Measurements from ENCODE around the gene SMIM10L2A.
"Not testable (repeated sequence)": the region's sequence is repeated elsewhere in the genome, so short reads cannot be mapped to it uniquely, and the experiment has no call there.

SMIM10L2A gene

DNA sequence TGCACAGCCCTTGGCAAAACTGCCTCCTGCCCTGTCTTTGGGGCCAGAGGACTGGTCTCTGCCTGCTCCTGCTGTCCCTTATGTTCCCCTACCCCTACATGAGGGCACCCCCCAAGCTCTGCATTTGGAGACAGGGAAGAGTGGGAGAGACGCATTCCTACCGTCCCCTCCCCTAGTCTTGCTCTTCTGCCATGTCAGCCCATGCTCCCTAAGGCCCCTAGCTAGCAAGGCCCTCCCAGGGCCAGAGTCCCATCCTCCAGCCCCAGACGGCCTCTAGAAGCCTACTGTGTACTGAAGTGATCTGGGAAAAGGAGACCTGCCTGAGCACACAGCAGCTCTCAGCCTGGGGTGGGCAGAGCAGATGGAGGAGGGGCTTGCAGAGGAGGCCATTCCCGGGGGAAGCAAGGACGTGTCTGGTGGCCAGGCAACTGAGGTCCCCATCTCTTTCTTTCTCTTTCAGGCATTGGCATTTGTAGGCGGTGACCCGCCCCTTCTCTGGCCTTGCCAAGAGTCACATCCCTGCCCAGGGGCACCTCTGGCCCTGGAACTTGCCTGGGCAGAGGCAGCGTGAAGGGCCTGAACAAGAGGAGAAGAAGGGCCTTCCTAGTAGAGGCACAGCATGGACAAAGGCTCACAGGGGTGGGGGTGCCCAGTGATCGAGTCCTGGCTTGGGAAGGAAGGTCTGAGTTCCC lies 1.6 kb downstream of the SMIM10L2A start:
- DNase-seq = not testable (repeated sequence)

DNA sequence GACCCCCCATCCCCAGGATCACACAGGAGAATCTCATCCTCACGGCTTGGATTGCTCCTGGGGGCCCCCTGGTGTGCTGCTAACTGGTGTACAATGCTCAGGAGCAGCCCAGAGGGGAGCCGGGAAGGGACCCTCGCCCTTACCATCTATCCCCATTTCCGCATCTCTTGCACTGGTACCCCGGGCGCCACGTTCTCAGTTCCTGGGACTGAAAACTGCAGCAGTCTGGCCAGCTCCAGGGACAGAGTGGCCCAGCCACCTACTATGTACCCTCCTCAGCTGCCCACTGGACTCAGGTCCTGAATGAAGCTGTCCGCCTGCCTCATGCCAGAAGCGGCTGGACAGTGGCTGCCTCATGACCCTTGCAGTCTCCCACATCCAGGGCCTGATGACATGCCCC lies 2.7 kb downstream of the SMIM10L2A start:
- DNase-seq = no peak

DNA sequence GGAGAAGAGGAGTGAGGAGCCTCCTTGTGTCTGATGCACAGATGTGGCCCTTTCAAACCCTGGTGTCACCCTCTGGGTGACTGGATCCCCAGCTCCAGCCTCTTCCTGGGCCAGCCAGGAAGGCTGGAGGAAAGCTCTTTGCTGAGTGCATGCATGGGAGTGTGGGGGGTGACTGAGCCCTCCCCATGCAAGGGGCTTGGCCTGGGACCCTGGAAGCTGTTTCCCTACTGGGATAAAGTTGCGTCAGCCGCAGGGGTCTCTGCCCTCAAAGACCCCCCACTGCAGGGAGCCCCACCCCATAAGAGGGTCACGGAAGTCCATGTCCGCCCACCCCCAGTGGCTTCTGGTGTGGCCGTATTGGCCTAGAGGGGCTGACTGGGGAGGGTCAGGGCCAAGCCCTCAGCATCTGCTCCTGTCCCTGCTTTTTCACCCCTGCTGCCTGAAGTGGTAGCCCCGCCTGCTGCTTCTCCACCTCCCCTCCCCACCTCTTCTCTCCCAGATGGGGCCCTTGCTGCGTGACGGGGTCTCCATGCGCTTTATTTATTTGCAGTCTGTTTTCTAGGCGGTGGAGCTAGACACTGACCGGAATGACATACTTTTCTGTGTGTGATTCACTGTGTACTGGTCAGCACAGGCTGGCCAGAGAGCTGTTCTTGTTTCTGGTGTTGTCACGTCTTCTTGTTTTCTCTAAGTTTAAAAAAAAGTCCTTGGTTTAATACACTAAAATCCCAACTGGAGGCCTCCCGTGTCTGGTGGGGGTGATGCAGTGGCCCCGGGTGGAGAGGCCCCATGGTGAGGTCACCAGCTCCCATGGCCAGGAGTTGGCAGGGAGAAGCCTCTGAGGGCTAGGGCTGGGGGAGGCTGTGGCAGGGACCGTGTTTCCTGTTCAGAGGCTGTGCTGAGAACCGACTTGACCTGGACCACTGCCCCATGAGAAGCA lies 3.6 kb downstream of the SMIM10L2A start:
- no peak for DNase-seq

DNA sequence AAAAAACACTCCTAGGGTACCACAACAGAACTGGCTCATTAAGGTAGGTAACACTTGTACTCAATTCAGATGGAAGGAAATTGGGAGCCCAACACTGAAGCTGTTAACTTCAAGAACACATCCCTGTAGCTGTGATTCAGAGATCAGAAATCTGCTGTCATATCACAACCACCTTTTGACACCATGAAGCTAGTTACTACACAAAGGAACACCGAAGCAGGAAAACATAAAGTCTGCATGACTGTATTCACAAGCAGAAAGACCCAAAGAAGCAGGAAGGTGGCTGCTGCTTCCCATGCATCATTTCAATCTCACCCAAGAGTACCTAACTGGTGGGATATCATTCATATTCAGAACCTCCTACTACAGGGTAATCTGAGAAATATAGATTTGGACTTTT lies 7.7 kb downstream of the SMIM10L2A start:
- DNase-seq = no peak

DNA sequence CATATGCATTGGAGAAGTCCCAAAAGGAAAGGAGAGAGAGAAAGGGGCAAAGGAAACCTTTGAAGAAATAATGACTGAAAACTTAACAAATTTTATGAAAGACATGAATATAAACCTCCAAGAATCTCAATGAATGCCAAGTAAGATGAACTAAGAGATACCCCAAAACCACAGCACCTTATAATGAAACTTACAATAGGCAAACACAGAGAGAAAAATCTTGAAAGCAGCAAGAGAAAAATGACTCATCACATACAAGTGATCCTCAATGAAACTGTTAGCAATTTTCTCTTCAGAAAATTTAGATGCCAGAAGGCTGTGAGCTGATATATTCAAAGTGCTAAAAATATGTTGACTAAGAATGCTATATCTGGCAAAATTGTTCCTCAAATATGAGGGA lies 10.1 kb downstream of the SMIM10L2A start:
- DNase-seq = no peak

DNA sequence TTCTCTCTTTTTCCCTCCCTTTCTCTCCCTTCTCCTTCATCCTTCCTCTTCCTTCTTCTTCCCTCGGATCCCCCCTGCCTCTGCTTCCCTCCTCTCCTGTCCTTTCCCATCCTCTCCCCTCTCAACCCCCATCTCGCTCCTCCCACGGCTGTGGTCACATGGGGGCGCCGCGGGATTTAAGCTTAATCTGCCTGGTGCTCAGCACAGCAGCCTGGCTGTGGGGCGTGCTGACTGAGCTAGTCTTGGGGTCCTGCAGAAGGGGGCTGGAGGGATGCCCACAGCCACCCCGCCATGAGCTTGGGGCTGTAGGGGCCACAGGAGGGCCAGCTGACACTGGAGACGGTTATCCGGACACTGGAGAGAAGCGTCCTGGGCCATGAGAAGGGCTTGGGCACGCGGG lies 10.7 kb downstream of the SMIM10L2A start:
- no peak for DNase-seq

DNA sequence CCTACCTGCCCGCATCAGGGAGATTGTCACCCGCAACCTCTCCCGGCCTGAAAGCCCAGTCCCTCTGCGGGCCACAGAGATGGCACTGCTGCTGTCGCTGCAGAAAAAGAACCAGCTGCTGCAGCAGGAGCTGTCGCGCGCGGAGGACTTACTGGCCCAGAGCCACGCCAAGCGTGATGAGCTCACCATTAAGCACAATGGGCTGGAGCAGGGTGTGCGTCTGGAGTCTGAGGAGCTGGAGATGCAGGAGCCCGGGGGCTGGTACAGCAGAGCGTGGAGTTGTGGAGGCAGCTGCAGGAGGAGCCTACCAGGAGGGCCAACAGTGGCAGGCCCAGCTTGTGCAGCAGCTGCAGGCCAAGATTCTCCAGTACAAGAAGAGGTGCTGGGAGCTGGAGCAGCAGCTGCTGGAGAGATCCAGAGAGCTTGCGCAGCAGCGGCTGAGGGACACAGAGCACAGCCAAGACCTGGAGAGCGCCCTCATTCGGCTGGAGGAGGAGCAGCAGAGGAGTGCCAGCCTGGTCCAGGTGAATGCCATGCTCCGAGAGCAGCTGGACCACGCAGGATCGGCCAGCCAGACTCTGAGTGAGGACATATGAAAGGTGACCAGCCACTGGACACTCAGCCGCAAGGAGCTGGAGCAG lies 11.3 kb downstream of the SMIM10L2A start:
- no peak for DNase-seq

DNA sequence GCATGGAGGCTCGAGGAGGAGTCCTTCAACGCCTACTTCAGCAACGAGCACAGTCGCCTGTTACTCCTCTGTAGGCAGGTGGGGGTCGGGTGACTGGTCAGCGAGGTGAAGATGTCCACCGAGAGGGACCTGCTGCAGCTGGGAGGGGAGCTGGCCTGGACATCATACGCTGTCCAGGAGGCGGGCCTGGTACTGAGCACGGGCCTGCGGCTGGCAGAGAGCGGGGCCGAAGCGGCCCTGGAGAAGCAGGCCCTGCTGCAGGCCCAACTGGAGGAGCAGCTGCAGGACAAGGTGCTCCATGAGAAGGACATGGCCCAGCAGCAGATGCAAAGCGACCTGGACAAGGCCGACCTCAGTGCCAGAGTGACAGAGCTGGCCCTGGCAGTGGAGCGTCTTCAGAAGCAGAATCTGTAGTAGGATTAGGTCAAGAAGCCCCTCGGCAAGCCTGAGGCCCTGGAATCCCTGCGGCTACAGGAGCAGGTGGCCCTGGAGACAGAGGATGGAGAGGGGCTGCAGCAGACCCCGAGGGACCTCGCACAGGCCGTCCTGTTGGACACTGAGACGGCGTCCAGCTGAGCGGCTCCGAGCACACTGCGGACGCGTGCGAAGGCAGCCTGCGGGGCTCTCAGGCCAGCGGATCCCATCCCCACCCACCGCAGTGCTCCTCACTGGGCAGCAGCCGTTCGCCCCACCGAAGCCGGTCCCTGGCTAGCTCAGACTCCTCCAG lies 11.9 kb downstream of the SMIM10L2A start:
- no peak for DNase-seq

DNA sequence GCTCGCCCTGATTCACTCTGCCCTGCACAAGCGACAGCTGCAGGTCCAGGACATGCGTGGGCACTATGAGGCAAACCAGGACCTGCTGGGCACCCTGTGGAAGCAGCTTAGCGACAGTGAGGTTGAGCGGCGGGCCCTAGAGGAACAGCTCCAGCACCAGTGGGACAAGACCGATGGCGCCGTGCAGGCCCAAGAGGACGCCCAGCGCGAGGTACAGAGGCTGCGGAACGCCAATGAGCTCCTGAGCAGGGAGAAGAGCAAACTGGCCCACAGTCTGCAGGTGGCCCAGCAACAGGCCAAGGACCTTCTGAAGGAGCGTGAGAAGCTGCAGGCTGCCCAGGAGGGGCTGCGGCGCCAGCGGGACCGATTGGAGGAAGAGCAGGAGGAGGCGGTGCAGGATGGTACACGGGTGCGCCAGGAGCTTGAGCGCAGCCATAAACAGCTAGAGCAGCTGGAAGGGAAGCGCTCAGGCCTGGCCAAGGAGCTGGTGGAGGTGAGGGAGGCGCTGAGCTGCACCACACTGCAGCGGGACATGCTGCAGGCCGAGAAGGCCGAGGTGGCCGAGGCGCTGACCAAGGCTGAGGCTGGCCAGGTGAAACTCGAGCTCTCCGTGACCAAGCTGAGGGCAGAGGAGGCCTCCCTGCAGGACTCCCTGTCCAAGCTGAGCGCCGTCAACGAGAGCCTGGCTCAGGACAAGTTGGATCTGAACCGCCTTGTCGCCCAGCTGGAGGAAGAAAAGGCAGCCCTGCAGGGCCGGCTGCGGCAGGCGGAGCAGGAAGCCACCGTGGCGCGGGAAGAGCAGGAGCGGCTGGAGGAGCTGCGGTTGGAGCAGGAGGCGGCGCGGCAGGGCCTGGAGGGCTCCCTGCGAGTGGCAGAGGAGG lies 12.8 kb downstream of the SMIM10L2A start:
- DNase-seq = no peak

DNA sequence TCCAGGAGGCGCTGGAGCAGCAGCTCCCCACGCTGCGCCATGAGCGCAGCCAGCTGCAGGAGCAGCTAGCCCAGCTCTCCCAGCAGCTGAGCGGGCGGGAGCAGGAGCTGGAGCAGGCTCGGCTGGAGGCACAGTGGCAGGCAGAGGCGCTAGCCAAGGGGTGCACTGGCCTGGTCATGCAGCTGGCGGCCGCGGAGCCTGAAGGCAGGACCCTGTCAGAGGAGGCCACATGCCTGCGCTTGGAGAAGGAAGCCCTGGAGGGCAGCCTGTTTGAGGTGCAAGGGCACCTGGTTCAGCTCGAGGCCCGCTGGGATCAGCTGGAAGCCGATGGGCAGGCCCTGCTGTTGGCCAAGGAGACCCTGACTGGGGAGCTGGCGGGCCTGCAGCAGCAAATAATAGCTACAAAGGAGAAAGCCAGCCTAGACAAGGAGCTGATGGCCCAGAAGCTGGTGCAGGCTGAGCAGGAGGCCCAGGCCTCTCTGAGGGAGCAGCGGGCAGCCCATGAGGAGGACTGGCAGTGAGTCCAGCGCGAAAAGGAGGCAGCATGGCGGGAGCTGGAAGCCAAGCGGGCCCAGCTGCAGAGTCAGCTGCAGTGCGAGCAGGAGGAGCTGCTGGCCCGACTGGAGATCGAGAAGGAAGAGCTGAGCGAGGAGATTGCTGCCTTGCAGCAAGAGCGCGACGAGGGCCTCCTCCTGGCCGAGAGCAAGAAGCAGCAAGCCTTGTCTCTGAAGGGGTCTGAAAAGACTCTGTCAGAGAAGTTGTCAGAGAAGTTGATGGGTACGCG lies 13.6 kb downstream of the SMIM10L2A start:
- no peak for DNase-seq

DNA sequence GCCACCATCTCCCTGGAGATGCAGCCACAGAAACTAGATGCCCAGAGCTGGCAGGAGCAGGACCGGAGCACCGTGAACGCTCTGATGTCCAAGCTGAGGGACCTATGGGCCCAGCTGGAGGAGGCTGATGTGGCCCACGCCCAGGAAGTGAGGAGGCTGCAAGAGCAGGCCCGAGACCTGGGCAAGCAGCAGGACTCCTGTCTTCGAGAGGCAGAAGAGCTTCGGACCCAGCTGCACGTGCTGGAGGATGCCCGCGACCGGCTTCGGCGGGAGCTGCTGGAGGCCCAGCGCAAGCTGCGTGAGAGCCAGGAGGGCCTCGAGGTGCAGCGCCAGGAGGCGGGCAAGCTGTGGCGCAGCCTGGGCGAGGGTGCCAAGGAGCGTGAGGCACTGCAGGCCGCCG lies 14.2 kb downstream of the SMIM10L2A start:
- DNase-seq = no peak

DNA sequence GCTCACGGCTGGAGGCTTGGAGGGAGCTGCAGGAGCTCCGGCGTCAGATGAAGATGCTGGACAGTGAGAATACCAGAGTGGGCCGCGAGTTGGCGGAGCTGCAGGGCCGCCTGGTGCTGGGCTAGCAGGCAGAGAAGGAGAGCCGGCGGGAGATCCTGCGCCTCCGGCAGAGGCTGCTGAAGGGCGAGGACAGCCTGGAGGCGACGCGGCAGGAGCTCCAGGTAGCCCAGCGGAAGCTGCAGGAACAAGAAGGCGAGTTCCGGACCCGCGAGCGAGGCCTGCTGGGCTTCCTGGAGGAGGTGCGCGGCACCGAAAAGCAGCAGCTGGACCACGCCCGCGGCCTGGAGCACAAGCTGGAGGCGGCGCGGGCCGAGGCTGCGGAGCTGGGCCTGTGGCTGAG lies 14.7 kb downstream of the SMIM10L2A start:
- DNase-seq = no peak

DNA sequence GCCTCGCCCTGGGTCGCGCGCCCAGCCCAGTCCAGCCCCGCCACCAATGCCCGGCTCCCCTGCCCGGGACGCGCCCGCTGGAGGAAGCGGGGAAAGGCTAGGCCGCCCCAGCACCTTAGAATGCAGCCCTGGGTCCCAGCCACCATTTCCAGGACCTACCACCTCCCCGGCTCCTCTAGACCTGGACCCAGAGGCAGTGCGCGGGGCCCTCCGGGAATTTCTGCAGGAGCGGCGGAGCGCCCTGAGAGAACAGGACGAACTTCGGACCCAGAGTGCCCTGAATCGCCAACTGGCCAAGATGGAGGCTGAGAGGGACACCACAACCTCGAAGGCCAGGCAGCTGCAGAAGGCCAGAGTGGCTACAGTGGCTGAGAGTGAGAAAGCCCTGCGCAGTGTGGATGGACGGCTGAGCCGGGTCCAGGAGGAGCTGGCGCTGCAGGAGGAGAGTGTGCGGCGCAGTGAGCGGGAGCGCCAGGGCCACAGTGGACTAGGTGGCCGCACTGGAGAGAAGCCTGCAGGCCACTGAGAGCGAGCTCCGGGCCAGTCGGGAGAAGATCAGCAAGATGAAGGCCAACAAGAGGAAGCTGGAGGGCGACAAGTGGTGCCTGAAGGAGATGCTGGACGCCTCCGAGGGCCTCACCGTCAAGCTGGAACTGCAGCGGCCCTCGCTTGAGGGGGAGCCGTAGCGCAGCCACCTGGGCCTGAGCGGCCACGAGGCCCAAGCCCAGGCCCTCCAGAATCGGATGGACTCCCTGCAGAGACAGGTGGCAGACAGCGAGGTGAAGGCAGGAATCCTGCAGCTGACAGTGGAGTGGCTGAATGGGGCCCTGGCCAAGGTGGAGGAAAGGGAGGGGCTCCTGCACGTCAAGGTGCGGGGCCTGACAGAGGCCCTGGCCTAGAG lies 15.5 kb downstream of the SMIM10L2A start:
- no peak for DNase-seq

DNA sequence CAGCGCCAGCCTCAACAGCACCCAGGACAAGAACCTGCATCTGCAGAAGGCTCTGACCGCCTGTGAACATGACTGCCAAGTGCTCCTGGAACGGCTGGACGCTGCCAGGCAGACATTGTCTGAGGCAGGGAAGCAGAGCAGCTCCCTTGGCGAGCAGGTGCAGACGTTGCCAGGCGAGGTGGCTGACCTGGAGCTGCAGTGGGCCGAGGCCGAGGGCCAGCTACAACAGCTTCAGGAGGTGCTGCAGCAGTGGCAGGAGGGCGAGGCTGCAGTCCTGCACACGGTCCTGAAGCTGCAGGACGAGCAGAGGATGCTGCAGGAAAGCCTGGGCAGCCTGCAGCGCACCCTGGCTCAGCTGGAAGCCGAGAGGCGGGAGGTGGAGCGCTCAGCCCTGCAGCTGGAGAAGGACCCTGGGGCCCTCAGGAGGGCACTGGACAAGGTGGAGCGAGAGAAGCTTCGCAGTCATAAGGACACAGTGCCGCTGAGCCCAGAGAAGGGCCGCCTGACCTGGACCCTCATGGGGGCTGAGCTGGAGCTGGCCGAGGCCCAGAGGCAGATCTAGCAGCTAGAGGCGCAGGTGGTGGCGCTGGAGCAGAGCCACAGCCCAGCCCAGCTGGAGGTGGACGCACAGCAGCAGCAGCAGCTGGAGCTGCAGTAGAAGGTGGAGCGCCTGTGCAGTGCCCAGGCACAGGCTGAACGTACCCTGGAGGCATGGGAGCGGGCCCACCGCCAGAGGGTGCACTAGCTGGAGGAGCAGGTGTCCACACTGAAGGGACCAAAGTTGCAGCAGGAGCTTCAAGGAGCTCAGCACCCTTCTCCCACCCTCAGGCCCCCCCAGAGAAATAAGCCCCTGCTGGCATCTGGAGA lies 16.4 kb downstream of the SMIM10L2A start:
- DNase-seq = no peak

DNA sequence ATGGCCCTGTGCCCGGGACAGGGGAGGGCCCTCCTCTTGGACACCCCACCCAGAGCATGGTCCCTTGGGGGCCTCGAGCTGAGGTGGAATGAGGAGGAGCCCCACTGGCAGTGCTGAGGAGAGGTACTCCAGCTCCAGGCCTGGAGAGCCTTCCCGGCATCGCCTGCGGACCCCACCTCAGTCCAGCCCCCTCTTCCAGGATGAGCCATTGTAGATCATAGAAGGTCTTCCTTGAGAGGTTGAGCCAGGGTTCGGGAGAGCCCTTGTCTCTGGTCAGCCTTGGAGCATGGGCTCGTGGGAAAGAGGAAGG lies 16.9 kb downstream of the SMIM10L2A start:
- DNase-seq = no peak

DNA sequence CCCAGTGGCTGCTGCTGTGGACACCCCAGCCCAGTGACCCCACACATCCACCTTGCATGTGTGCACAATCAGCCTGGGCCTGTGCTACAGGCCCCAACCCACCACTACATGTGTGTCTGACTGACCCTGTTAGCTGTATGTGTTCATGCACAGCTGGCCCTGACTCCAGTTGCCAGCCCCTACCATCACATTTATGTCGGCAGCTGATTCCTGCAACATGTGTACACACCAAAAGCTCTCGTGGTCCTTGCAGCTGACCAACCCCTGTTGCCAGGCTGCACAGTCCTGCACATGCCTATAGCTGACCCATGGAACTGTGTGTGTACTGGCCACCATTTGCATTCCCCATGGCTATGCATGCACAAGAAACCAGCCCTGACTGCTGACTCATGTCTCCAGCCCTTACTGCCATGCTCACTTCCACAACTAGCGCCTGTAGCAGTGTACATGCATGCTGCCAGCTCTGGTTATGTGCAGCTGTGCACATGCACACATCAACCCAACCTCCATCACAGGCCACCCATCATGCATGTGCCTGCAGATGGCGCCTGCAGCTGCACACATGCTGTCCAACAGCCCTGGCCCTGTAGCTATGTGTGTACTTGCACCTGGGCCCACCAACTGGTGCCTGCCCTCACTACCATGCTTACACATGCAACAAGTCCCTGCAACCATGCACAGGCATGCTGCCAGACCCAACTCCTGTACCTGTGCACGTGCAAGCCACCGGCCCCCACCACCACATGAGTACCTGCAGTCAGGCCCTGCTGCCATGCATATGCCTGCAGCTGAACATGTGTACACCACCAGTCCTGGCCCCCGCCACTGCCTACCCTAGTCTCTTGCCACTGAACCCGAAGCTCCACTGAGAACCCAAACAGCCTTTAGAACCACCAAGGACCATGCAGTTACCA lies 28.1 kb downstream of the SMIM10L2A start:
- DNase-seq = no peak

DNA sequence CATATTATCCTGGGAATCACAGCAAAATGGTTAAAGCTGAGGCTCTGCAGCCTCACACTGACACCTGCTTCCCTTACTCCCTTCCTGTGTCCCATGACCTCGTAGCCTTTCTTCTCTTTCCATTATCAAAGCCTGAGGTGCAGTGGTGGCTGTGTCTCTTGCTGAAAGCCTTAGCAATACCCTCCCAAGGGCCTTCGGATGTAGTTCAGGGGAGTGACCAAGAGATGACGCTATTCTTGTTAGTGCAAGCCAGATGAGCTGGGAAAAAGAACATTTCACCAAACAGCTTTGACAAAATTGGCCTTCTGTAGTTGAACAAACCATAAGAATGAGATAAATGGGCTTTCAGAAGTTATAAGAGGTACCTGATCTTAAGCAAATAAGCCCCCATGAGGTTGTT lies 31.6 kb downstream of the SMIM10L2A start:
- no peak for DNase-seq

DNA sequence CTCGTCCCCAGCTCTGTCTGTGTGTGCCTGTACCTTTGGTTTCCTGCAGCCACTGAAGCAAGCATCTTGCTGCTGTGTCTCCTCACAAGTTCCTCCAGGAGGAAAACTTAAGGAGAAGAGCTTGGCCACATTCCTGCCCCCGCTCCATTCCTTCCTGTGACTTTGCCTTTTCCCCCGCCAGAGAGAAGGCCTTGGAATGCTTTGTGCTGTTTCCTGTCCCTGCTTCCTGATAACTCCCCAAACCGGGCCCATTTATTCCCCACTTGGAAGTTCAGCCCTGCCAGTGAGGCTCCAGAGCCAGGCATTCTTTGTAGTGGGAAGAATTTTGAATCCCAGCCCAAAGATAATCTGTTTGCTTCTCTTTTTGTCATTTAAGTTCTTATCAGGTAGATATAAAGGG lies 33.1 kb downstream of the SMIM10L2A start:
- no peak for DNase-seq

Measured in activated naive CD4-positive, alpha-beta T cell treated with Interleukin-2 at 50 U/mL for 16 hours (primary cell).